Neural crest cell (in vitro differentiated cells): ENCODE results near the gene FBXW12. TPM values are rescaled to one million over a fixed set of nuclear protein-coding genes. Genes with fewer than 3 reads are reported as not detected.
"Not testable (repeated sequence)": the region's sequence is repeated elsewhere in the genome, so short reads cannot be mapped to it uniquely, and the experiment has no call there.

Experiments used
- DNase-seq: peaks from one replicate; pipeline ENCODE4 v3.0.0; 2021; ENCODE audit warnings: low read depth, mixed read lengths, low spot score
- H3K27ac Mint-ChIP-seq: one replicate; pipeline ENCODE4 v1.8.0; 2021; ENCODE audit warnings: mild to moderate bottlenecking, mixed read lengths; ENCODE audit not compliant: unreplicated experiment
- H3K27me3 Mint-ChIP-seq: 2 replicates; pipeline ENCODE4 v1.8.0; 2021; ENCODE audit warnings: low read depth, mild to moderate bottlenecking, mixed read lengths
- H3K36me3 Mint-ChIP-seq: 2 replicates; pipeline ENCODE4 v1.8.0; 2021; ENCODE audit warnings: low read depth, mild to moderate bottlenecking, mixed read lengths
- H3K4me1 Mint-ChIP-seq: 2 replicates; pipeline ENCODE4 v1.8.0; 2021; ENCODE audit warnings: mixed read lengths
- H3K4me3 Mint-ChIP-seq: one replicate; pipeline ENCODE4 v1.8.0; 2021; ENCODE audit warnings: mild to moderate bottlenecking, mixed read lengths
- H3K9me3 Mint-ChIP-seq: 2 replicates; pipeline ENCODE4 v1.8.0; 2021; ENCODE audit warnings: mixed read lengths
- CTCF ChIP-seq: fragments of 200-600 bp; sonication (generic); conservative IDR thresholded peaks from 2 replicates; pipeline ENCODE4 v1.5.0; 2021; ENCODE audit warnings: antibody characterized with exemption, mild to moderate bottlenecking
- long read RNA-seq: library from polyadenylated mRNA; unstranded; transcript quantifications from one replicate; pipeline ENCODE4 v2.0.0, GENCODE V29; 2020
- total RNA-seq: library from RNA; stranded (reverse); gene quantifications from 2 replicates; pipeline ENCODE4 v1.2.1, GENCODE V29; 2021

FBXW12 gene
- total RNA-seq = 0.44 and 0.68 TPM in 2 replicates
- long read RNA-seq = 0 reads

GRCh38 chr3:48371651-48372376 lies at the start of gene FBXW12:
TSS of gene FBXW12 (plus strand) at chr3:48372219. CDS start at chr3:48372768, 549 bp downstream.
- no peak for TF ChIP-seq CTCF
- H3K27me3 Mint-ChIP-seq = no peaks in the 10 kb centered on the region
- no peak within 1 kb of the TSS for H3K27ac Mint-ChIP-seq
- no peaks in the 10 kb centered on the region for H3K36me3 Mint-ChIP-seq
- H3K9me3 Mint-ChIP-seq = no peaks in the 10 kb centered on the region
- H3K4me1 Mint-ChIP-seq = peaks cover 8% of the 10 kb centered on the region
- H3K4me3 Mint-ChIP-seq = no peak within 1 kb of the TSS
- DNase-seq = no peak

GRCh38 chr3:48331706-48332435 lies 40.1 kb upstream of the FBXW12 start:
- H3K27ac Mint-ChIP-seq, H3K9me3 Mint-ChIP-seq, DNase-seq, H3K4me1 Mint-ChIP-seq, H3K4me3 Mint-ChIP-seq, H3K36me3 Mint-ChIP-seq, H3K27me3 Mint-ChIP-seq: not testable (repeated sequence)

- not testable (repeated sequence) for H3K27ac Mint-ChIP-seq, H3K36me3 Mint-ChIP-seq, H3K9me3 Mint-ChIP-seq, H3K4me3 Mint-ChIP-seq, H3K4me1 Mint-ChIP-seq, DNase-seq, H3K27me3 Mint-ChIP-seq
These were observed 38.4 kb upstream of the FBXW12 start, which contains the start of gene SPINK8 for GRCh38 chr3:48333346-48334245. TSS of gene SPINK8 (minus strand) at chr3:48333661. CDS start at chr3:48328341, 5,320 bp downstream.

- no peaks in the 10 kb centered on the region for H3K4me1 Mint-ChIP-seq
- no peaks in the 10 kb centered on the region for H3K9me3 Mint-ChIP-seq
- H3K27ac Mint-ChIP-seq = no peak overlapping the region
- H3K4me3 Mint-ChIP-seq = no peak overlapping the region
- TF ChIP-seq CTCF = no peak
- no peak for DNase-seq
- H3K27me3 Mint-ChIP-seq = peaks cover 4% of the 10 kb centered on the region
- no peaks in the 10 kb centered on the region for H3K36me3 Mint-ChIP-seq
These were observed 37.4 kb upstream of the FBXW12 start for GRCh38 chr3:48334605-48335004.

GRCh38 chr3:48335286-48335685 lies 36.7 kb upstream of the FBXW12 start:
- not testable (repeated sequence) for H3K4me3 Mint-ChIP-seq, H3K27ac Mint-ChIP-seq, H3K36me3 Mint-ChIP-seq, H3K27me3 Mint-ChIP-seq, H3K9me3 Mint-ChIP-seq, DNase-seq, H3K4me1 Mint-ChIP-seq

- H3K36me3 Mint-ChIP-seq, DNase-seq, H3K4me3 Mint-ChIP-seq, H3K4me1 Mint-ChIP-seq, H3K9me3 Mint-ChIP-seq, H3K27ac Mint-ChIP-seq, H3K27me3 Mint-ChIP-seq: not testable (repeated sequence)
These were observed 34.5 kb upstream of the FBXW12 start for GRCh38 chr3:48337536-48337935.

GRCh38 chr3:48338635-48339034 lies 33.4 kb upstream of the FBXW12 start:
- no peak for DNase-seq
- H3K36me3 Mint-ChIP-seq = no peaks in the 10 kb centered on the region
- no peak overlapping the region for H3K4me3 Mint-ChIP-seq
- no peaks in the 10 kb centered on the region for H3K27me3 Mint-ChIP-seq
- no peaks in the 10 kb centered on the region for H3K4me1 Mint-ChIP-seq
- H3K9me3 Mint-ChIP-seq = no peaks in the 10 kb centered on the region
- no peak for TF ChIP-seq CTCF
- no peak overlapping the region for H3K27ac Mint-ChIP-seq
